ENCODE results near the gene FGD2.
A peak's percentile ranks its signal among the peaks of the same experiment; 100 is the strongest.

Gene FGD2

DNA sequence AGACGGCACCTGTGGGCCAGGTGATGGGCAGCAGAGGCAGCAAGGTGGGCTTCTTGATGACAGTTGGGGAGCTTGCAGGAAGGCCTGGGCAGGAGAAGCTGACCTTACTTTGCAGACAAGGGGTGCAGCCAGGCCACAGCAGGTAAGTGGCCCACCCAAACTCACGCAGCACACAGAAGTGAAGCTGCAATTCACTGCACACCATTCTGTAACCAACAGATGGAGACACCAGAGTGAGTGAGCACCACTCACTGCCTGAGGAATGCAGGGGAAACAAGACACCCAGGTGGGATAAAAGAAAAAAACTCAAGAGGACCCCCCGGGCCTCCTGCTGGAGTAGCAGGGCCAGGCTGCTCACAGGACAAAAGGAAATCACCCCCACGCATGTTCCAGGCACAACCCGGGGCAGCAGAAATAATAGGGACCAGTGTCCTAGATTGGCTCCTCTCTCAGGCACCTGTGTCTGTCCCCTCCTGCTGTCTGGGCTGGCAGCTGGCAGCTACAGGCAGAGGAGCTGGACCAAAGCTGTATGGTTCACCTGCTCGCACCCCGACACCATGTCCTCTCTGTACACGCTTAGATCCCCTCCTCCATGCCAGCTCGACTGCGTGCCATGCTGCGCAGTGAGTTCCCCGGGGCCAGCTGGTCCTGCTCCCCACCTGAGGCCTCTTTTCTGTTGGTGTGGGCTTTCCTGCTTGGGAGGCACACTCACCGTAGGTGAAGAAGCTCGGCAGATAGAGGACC is 24.4 kb upstream of the FGD2 start:
- TF ChIP-seq, protein P1, sequence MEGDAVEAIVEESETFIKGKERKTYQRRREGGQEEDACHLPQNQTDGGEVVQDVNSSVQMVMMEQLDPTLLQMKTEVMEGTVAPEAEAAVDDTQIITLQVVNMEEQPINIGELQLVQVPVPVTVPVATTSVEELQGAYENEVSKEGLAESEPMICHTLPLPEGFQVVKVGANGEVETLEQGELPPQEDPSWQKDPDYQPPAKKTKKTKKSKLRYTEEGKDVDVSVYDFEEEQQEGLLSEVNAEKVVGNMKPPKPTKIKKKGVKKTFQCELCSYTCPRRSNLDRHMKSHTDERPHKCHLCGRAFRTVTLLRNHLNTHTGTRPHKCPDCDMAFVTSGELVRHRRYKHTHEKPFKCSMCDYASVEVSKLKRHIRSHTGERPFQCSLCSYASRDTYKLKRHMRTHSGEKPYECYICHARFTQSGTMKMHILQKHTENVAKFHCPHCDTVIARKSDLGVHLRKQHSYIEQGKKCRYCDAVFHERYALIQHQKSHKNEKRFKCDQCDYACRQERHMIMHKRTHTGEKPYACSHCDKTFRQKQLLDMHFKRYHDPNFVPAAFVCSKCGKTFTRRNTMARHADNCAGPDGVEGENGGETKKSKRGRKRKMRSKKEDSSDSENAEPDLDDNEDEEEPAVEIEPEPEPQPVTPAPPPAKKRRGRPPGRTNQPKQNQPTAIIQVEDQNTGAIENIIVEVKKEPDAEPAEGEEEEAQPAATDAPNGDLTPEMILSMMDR (conservative IDR thresholded peaks at IDR 0.05; ENCODE audit: low read depth), result no peak
- ChIA-PET POLR2A (ENCODE audit: low non-redundant PET) (no interaction called here), CTCF (interaction anchor here (0.5 to 0.6 kb wide), 2 partner anchors 37 to 66 kb away, joined by 3 to 5 read pairs; no protein-coding TSS in a partner anchor)
- peak overlapping the region; percentile 35 for H3K27ac ChIP-seq
- no peak for DNase-seq (ENCODE audit: low spot score)

DNA sequence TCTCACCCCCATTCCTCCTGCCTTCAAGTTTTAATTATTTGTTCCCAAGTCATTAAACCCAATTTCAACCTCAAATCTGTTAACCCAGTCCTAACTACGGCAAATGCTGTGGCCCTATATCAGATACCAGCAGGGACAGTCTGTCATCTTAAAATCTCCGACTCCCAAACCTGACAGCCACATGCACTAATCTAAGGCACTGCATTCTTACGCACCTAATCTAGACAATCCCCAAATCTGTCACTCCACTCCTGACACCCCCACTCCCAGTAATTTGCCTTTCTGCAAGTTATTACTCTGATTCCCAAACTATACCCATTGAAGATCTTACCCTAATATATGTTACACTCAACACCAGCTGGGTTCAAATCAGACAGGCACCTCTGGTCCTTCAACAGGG is 21.9 kb upstream of the FGD2 start:
- no peak overlapping the region for H3K27ac ChIP-seq
- POLR2A ChIA-PET (ENCODE audit: low non-redundant PET), result no interaction called here
- CTCF ChIA-PET, result no interaction called here
- TF ChIP-seq, protein P1 (conservative IDR thresholded peaks at IDR 0.05; ENCODE audit: low read depth), result no peak
- no peak for DNase-seq (ENCODE audit: low spot score)

DNA sequence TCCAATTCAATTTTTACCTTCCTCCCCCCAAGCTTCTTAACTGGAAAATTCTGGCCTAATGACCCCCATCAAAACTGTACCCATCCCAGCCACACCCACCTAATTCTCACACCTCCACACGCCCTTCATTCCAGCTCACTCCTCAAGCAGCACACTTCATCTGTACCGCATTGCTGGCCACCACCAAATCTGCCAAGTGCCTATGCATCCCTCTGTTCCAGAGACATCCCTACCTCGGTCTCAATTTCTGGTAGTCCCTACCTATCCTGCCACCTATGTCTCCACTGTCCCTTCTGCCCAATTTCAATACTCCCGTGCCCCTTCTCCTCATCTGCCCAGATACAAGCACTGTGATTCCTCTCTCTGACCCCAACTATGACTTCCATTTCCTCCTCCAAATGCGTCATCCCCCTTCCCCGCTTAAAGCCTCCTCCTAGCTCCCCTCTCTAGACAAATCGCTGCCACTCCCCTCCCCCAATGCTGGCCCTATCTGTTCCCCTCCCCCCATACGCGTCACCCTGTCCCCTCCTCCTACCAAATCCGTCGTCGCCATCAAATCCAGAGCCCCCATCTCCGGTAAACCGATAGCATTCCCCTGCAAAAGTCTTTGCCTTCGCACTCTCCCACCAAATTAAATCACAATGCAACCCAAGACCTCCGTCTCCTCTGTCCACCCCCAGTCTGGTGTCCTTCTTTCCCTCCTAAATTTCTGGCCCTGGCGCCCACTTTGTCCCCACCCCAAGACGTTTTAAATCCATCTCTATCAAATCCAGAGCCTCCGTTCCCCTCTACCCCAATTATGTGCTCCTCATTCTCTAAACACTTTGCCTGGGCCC is 20.7 kb upstream of the FGD2 start:
- DNase-seq (ENCODE audit: low spot score), result no peak
- peak overlapping the region; percentile 80 for H3K27ac ChIP-seq
- TF ChIP-seq, protein P1 (conservative IDR thresholded peaks at IDR 0.05; ENCODE audit: low read depth), result no peak
- CTCF ChIA-PET, result interaction anchor here (0.9 kb wide), 2 partner anchors 66 to 99 kb away, joined by 3 read pairs; partner anchors contain the start of gene C6orf89
- POLR2A ChIA-PET (ENCODE audit: low non-redundant PET), result interaction anchor here (0.5 kb wide), 1 partner anchor 178 kb away, joined by 6 read pairs; no protein-coding TSS in a partner anchor

DNA sequence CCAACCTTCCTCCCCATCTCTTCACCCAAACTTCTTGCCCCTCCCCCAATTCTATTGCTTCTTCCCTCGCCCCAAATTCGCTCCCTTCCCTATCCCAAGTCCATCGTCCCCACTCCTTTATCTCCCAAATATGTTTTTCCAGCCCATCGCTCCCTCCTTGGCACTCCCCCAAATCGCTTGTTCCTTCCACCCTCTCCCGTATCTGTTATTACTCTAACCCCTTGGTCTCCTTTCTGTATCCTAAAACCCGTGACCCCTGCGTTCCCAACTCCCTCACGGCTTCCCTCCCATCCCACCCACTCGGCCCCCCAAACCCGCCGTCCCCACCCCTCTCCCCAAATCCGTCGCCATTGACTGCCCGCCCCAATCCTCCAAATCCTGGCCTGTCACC is 20.0 kb upstream of the FGD2 start:
- ChIA-PET POLR2A (ENCODE audit: low non-redundant PET) (interaction anchor here (0.6 to 1.1 kb wide), 2 partner anchors 17 to 109 kb away, joined by 3 to 4 read pairs; no protein-coding TSS in a partner anchor), CTCF (interaction anchor here (0.9 to 1.5 kb wide), 3 partner anchors 16 to 66 kb away, joined by 3 to 9 read pairs (median 4); no protein-coding TSS in a partner anchor)
- no peak for DNase-seq (ENCODE audit: low spot score)
- H3K27ac ChIP-seq, result peak overlapping the region; percentile 80
- TF ChIP-seq, protein P1 (conservative IDR thresholded peaks at IDR 0.05; ENCODE audit: low read depth), result no peak

DNA sequence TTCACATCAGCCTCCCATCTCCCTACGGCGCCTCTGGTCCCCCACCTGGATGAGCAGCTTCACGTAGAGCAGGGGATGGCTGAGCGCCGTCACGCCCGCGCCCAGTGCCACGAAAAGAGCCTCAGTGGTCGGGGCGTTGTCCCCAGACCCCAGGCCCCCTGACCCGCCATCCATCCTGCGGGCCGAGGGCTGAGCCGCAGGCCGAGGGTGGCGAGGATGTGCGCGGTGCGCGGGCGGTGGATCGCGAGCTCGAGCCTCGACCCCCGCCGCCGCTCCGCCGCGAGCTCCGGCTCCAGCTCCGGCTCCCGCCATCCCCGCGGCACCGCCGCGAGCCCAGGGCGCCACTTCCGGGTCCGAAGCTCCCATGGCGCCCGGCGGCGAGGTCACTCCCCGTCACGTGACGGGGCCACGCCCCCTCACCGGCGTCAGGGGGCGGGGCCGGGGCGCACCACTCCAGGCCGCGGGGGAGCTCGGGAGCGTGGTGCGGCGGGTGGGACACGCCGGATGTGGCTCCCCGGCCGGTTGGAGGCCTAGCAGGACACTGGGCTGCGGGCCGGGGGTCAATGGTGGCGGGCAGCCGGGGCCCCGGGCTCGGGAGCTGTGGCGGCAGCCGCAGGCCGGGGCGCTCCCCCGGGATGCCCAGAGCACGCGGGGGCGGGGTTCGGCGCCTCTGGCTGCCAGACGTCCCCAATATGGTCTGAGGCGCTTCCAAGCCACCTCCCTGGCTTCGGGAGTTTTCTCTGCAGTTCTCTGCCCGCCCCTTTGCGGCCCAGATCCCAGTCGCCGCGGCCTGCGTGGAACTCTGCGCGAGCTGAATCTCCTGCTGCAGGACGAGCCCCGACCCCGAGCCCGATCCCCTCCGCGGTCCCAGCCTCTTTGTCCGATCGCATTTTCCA is 19.4 kb upstream of the FGD2 start, which contains the start of gene MTCH1:
Gene MTCH1, minus strand, starts transcription at position 389 of the 896 bp plus-strand sequence. Its CDS starts 23 bp downstream, at position 366.
- CTCF ChIA-PET, result interaction anchor here (0.8 to 1.5 kb wide), 4 partner anchors 15 to 65 kb away, joined by 3 to 9 read pairs (median 4); no protein-coding TSS in a partner anchor
- TF ChIP-seq, protein P1 (conservative IDR thresholded peaks at IDR 0.05; ENCODE audit: low read depth), result no peak
- peak; percentile 93 for DNase-seq (ENCODE audit: low spot score)
- peak within 1 kb of the TSS; percentile 80 for H3K27ac ChIP-seq
- POLR2A ChIA-PET (ENCODE audit: low non-redundant PET), result interaction anchor here (0.6 to 1.2 kb wide), 4 partner anchors 13 to 109 kb away, joined by 3 to 4 read pairs (median 3); no protein-coding TSS in a partner anchor
